ENCODE measurements around the gene KANSL3. TPM values are rescaled to one million over a fixed set of nuclear protein-coding genes. Genes with fewer than 3 reads are reported as not detected.
"Not testable (repeated sequence)": the region's sequence is repeated elsewhere in the genome, so short reads cannot be mapped to it uniquely, and the experiment has no call there.

The KANSL3 gene
- 10 to 100 TPM; 51.4 to 53.6 TPM for total RNA-seq

GRCh38 chr2:96638144-96639121, at the start of gene KANSL3:
Gene KANSL3 (minus strand): TSS chr2:96638312. CDS start chr2:96637135, 1,177 bp downstream.
- ATAC-seq = peak; percentile 84 to 85
- H3K27ac Mint-ChIP-seq = peak within 1 kb of the TSS; percentile 92 to 93
- peaks cover 25% of the 10 kb centered on the region in 2 donors for H3K36me3 Mint-ChIP-seq
- no peaks in the 10 kb centered on the region for H3K9me3 Mint-ChIP-seq
- DNase-seq (ENCODE audit: low spot score in 2 of 2) = peak; percentile 91 to 95

DNA sequence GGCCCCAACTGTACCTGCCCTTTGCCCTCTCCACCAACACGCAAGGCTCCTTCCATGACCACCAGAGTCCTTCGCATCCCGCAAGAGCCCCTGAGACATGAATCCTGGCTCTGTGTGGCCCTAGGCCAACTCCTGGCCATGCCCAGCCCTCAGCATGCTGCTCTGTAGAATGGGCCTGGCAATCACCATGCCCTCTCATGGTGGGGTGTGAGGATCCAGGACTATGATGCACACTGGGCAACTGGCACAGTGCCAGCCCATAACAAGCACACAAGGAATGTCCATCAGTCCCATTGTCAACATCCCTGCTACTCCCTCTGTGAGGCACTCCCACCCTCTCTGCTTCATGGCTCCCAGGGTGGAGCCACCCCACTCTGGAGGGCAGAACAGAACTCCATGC, 49.2 kb upstream of the KANSL3 start:
- Mint-ChIP-seq H3K27ac (no peak overlapping the region), H3K9me3 (no peaks in the 10 kb centered on the region), H3K36me3 (no peaks in the 10 kb centered on the region)
- DNase-seq (ENCODE audit: low spot score in 2 of 2) = no peak
- ATAC-seq = no peak

DNA sequence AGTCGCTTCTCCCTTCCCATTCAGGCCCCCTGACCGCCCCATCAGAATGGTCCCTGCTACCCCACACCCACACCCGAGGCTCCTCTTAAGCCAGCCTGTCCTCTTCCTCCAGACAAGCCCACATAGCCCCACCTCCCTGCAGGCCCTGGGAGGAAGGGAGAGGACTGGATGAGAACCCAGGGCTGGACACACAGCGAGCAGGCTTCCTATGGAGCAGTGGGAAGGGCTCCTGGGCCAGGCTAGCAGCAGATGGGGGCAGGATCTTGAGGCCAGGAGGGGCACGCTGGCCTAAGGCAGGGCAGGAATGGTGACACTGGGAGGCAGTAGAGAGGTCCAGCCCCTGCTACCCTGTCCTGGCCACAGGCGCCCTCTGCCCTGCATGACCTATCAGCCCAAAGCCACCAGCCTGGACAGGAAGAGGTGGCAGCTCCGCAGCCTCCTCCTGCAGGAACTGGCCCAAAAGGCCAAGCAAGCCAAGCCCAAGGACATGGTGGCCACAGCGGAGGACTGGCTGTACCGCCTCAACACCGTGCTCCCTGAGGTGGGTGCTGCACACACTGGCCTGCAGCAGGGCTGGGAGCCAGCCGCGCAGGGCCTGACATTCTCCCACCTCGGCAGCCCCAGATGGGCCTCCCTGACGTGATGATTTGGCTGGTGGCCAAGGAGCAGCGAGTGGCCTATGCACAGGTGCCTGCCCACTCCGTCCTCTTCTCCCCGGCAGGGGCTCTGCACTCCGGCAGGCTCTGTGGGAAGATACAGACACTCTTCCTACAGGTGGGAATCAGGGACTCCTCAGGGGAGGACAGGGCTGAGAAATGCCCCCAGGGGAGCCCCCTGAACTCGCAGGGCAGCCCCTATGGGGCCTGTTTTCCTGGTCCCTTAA, 47.7 kb upstream of the KANSL3 start:
- Mint-ChIP-seq H3K36me3 (no peaks in the 10 kb centered on the region), H3K9me3 (no peaks in the 10 kb centered on the region), H3K27ac (no peak overlapping the region)
- no peak for ATAC-seq
- no peak for DNase-seq (ENCODE audit: low spot score in 2 of 2)

DNA sequence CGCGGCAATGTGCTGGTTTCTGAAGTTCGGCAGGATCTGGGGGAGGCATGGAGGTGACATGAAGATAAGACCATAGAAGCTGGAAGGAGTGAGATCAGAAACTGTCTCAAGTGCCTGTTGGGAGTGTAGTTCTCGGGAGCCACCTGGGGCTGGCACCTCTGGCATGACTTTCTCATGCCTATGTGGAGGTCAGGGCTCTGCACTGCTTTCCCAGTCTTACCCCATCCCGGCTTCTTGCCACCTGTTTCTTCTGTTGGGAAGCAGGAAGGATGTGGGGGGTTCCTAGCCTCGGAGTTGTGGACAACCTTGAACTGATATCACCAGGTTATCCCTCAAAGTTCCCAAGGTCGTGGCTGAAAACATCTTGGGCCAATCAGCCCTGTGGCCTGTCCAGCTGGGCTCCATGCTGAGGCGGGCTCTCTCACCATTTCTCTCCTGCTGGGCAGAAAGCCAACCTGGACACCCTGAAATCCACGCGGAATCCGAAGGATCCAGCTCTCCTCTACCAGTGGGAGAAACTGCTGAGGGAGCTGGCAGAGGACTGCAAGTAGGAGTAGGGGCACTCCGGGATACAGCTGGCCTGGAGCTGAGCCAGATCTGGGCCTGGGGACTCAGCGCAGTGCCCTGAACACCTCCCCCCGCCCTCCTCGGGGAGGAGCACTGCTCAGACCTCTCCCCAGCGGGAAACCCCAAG, 46.9 kb upstream of the KANSL3 start:
- DNase-seq (ENCODE audit: low spot score in 2 of 2) (no peak), ATAC-seq (no peak)
- Mint-ChIP-seq H3K9me3 (no peaks in the 10 kb centered on the region), H3K27ac (peak overlapping the region in 1 of 2 donors; percentile 44), H3K36me3 (no peaks in the 10 kb centered on the region)

- peak overlapping the region in 1 of 2 donors; percentile 44 for H3K27ac Mint-ChIP-seq
- no peaks in the 10 kb centered on the region for H3K36me3 Mint-ChIP-seq
- DNase-seq (ENCODE audit: low spot score in 2 of 2) = no peak
- no peaks in the 10 kb centered on the region for H3K9me3 Mint-ChIP-seq
- no peak for ATAC-seq
Observed at GRCh38 chr2:96683972-96684820, 46.1 kb upstream of the KANSL3 start.

GRCh38 chr2:96683307-96683706, 45.2 kb upstream of the KANSL3 start:
- ATAC-seq (no peak), DNase-seq (ENCODE audit: low spot score in 2 of 2) (no peak)
- H3K36me3 Mint-ChIP-seq = no peaks in the 10 kb centered on the region
- no peak overlapping the region for H3K27ac Mint-ChIP-seq
- no peaks in the 10 kb centered on the region for H3K9me3 Mint-ChIP-seq

DNA sequence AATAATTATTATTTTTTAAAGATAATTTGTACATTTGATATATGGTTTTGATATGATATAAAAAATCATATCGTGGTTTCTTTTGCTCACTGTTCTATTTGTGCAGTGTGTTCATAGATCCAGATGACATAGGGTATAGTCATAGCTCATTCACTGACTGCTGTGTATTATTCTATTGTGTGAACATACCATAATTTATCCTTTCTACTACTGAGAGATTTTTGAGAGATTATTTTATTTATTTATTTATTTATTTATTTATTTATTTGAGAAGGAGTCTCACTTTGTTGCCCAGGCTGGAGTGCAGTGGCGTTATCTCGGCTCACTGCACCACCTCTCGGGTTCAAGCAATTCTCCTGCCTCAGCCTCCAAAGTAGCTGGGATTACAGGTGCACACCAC, 43.4 kb upstream of the KANSL3 start:
- ATAC-seq (no peak), DNase-seq (ENCODE audit: low spot score in 2 of 2) (no peak)
- Mint-ChIP-seq H3K36me3 (no peaks in the 10 kb centered on the region), H3K9me3 (no peaks in the 10 kb centered on the region), H3K27ac (no peak overlapping the region)

- Mint-ChIP-seq H3K27ac (no peak overlapping the region), H3K36me3 (no peaks in the 10 kb centered on the region), H3K9me3 (no peaks in the 10 kb centered on the region)
- ATAC-seq (no peak), DNase-seq (ENCODE audit: low spot score in 2 of 2) (no peak)
Observed at GRCh38 chr2:96680561-96681141, 42.5 kb upstream of the KANSL3 start.

GRCh38 chr2:96679848-96680247, 41.7 kb upstream of the KANSL3 start:
- no peak for ATAC-seq
- H3K27ac Mint-ChIP-seq = no peak overlapping the region
- no peak for DNase-seq (ENCODE audit: low spot score in 2 of 2)
- H3K9me3 Mint-ChIP-seq = no peaks in the 10 kb centered on the region
- H3K36me3 Mint-ChIP-seq = no peaks in the 10 kb centered on the region

GRCh38 chr2:96669539-96670215, 31.6 kb upstream of the KANSL3 start:
- H3K27ac Mint-ChIP-seq = no peak overlapping the region
- no peak for DNase-seq (ENCODE audit: low spot score in 2 of 2)
- no peak for ATAC-seq
- H3K36me3 Mint-ChIP-seq = no peaks in the 10 kb centered on the region
- H3K9me3 Mint-ChIP-seq = no peaks in the 10 kb centered on the region

DNA sequence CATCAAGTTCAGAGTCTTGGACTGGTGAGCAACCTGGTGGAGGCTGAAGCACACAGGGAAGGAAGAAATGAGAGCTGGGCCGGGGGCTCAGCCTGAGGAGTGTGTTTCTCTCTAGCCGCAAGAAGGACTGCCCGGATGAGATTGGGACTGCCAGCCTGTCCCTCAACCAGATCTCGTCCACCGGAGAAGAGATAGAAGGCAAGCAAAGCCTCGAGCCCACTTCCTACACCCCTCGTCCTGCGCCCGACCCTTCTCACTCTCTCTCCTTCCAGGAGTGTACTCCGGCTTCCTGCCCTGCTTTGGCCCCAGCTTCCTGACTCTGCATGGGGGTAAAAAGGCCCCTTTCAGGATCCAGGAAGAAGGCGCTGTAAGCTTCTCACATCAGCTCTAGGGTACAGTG, 30.7 kb upstream of the KANSL3 start:
- Mint-ChIP-seq H3K9me3 (no peaks in the 10 kb centered on the region), H3K36me3 (no peaks in the 10 kb centered on the region), H3K27ac (no peak overlapping the region)
- ATAC-seq (no peak), DNase-seq (ENCODE audit: low spot score in 2 of 2) (no peak)

DNA sequence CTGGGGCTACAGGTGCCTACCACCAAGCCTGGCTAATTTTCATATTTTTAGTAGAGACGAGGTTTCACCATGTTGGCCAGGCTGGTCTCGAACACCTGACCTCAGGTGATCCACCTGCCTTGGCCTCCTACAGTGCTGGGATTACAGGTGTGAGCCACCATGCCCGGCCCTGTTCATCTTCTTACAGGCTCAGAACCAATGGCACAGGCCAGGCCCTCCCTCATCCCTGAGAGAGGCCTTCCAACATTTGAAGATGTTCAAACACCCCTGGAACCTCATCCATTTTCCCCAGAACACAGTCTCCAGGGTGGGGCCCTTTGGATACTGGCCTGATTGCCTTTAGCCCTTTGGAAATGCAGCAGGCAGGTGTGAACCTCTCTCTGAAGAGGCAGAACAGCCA, 27.6 kb upstream of the KANSL3 start:
- DNase-seq (ENCODE audit: low spot score in 2 of 2); H3K9me3 Mint-ChIP-seq; ATAC-seq; H3K36me3 Mint-ChIP-seq: not testable (repeated sequence)
- peak overlapping the region in 1 of 2 donors; percentile 44 for H3K27ac Mint-ChIP-seq

- DNase-seq (ENCODE audit: low spot score in 2 of 2) = no peak
- Mint-ChIP-seq H3K27ac (peak overlapping the region in 1 of 2 donors; percentile 44), H3K36me3 (no peaks in the 10 kb centered on the region), H3K9me3 (no peaks in the 10 kb centered on the region)
- no peak for ATAC-seq
Observed at GRCh38 chr2:96665083-96665569, 27.0 kb upstream of the KANSL3 start.

DNA sequence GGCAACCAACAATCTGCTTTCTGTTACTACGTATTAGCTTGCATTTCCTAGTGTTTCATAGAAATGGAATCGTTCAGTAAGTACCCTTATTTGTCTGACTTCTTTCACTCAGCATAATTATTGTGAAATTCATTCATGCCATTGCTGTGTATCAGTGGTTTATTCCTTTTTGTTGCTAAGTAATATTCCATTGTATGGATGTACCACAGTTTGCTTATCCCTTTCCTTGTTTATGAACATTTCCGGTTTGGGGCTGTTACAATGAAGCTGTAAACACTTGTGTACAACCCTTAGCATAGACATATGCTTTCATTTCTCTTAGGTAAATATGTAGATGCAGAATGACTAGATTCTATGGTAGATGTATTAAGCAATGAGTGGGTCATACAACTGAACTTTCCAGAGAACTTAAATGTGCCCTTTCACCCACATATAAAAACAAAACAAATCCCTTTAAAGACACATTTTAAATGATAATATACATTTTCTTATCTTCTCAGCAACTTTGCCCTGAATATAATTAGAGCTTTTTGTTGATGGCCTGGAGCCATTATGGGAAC, 26.3 kb upstream of the KANSL3 start:
- H3K27ac Mint-ChIP-seq = no peak overlapping the region
- DNase-seq (ENCODE audit: low spot score in 2 of 2) (no peak), ATAC-seq (no peak)
- no peaks in the 10 kb centered on the region for H3K9me3 Mint-ChIP-seq
- no peaks in the 10 kb centered on the region for H3K36me3 Mint-ChIP-seq

DNA sequence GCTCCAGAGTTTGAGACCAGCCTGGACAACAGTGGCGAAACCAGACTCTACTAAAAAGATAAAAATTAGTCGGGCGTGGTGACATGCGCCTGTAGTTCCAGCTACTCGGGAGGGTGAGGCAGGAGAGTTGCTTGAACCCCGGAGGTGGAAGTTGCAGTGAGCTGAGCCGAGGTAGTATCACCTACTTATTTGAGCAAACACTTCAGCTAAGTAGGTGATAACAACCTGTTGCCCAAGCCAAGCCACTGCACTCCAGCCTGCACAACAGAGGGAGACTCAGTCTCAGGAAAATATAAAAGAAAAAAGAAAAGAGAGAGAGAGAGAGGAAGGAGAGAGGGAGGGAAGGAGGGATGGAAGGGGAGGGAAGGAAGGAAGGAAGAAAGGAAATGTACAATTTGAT, 25.7 kb upstream of the KANSL3 start:
- DNase-seq (ENCODE audit: low spot score in 2 of 2) (no peak), ATAC-seq (no peak)
- no peaks in the 10 kb centered on the region for H3K9me3 Mint-ChIP-seq

More for the DNA sequence above, 25.7 kb upstream of the KANSL3 start:
- no peaks in the 10 kb centered on the region for H3K36me3 Mint-ChIP-seq
- no peak overlapping the region for H3K27ac Mint-ChIP-seq
